ENCODE results near the gene SLC50A1.

DNA sequence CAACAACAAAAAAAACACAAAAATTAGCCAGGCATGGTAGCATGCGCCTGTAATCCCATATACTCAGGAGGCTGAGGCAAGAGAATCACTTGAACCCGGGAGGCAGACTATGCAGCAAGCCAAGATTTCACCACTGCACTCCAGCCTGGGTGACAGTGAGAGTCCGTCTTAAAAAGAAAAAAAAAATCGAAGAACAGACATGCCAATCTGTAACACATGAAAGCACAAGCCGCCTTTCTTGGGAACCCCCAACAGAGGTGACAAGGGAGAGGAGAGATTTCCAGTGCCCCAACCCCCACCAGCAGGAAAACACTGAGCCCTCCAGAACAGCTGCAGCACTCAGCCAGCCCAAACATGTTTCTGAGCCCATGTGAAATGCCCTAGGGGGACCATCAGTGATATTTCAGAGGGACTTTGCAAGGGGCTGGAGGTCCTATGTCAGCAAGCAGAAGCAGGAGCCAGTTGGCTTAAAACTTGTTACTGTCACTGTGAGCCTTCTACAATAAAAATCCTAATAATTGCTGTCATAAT is 22.1 kb upstream of the SLC50A1 start:
- TF ChIP-seq, protein P1, sequence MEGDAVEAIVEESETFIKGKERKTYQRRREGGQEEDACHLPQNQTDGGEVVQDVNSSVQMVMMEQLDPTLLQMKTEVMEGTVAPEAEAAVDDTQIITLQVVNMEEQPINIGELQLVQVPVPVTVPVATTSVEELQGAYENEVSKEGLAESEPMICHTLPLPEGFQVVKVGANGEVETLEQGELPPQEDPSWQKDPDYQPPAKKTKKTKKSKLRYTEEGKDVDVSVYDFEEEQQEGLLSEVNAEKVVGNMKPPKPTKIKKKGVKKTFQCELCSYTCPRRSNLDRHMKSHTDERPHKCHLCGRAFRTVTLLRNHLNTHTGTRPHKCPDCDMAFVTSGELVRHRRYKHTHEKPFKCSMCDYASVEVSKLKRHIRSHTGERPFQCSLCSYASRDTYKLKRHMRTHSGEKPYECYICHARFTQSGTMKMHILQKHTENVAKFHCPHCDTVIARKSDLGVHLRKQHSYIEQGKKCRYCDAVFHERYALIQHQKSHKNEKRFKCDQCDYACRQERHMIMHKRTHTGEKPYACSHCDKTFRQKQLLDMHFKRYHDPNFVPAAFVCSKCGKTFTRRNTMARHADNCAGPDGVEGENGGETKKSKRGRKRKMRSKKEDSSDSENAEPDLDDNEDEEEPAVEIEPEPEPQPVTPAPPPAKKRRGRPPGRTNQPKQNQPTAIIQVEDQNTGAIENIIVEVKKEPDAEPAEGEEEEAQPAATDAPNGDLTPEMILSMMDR (conservative IDR thresholded peaks at IDR 0.05 in 1 of 2, IDR thresholded peaks at IDR 0.05 in 1 of 2; ENCODE audit: low read depth in 1 of 2, low read length in 2 of 2), result no peak
- no peak for TF ChIP-seq EZH2 (IDR thresholded peaks at IDR 0.05; ENCODE audit: low read length, missing control alignments)
